ENCODE data around the gene PPP3CB. TPM values are rescaled to one million over a fixed set of nuclear protein-coding genes. Genes with fewer than 3 reads are reported as not detected.

PPP3CB gene
- total and polyA plus RNA-seq, 2 experiments from 2014 or later: 17.9 to 38.5 TPM

GRCh38 chr10:73486601-73487000 is 9.2 kb downstream of the PPP3CB start (continued):
- TF ChIP-seq, protein P1, sequence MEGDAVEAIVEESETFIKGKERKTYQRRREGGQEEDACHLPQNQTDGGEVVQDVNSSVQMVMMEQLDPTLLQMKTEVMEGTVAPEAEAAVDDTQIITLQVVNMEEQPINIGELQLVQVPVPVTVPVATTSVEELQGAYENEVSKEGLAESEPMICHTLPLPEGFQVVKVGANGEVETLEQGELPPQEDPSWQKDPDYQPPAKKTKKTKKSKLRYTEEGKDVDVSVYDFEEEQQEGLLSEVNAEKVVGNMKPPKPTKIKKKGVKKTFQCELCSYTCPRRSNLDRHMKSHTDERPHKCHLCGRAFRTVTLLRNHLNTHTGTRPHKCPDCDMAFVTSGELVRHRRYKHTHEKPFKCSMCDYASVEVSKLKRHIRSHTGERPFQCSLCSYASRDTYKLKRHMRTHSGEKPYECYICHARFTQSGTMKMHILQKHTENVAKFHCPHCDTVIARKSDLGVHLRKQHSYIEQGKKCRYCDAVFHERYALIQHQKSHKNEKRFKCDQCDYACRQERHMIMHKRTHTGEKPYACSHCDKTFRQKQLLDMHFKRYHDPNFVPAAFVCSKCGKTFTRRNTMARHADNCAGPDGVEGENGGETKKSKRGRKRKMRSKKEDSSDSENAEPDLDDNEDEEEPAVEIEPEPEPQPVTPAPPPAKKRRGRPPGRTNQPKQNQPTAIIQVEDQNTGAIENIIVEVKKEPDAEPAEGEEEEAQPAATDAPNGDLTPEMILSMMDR (conservative IDR thresholded peaks at IDR 0.05; ENCODE audit: low read depth in 2 of 2): no peak
- TF ChIP-seq EZH2phosphoT487 (IDR thresholded peaks at IDR 0.05; ENCODE audit: unreplicated experiment) (no peak), CREB1 (CRISPR knock-in tag; IDR thresholded peaks at IDR 0.05; ENCODE audit: low read depth) (no peak)

DNA sequence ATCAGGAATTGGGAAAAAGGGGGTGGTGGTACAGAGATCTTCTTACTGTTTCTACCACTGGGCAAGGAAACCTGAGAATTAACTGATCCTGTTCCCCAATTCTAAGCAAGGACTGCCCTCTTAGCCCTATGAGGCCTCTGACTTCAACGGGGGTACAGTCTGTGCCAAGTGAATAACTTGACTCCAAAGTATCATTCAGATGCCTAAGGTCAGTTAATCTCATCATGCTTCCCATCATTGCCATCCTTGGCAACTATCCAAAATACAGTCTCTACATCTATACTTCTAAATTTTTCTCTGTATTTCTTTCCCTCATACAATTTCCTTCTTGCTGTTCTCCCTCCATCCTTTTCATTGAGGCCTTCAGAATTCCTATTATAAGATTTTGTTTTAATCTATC is 10.5 kb downstream of the PPP3CB start:
- no peak overlapping the region for H2AFZ ChIP-seq
- H3K4me3 ChIP-seq: no peak overlapping the region
- DNase-seq (ENCODE audit: low spot score) (no peak), ATAC-seq (no peak)
- Mint-ChIP-seq H3K9me3 (no peaks in the 10 kb centered on the region; the same call in 2 of the 3 replicates), H3K36me3 (ENCODE audit: low read depth) (peaks cover 7% of the 10 kb centered on the region), H3K27ac (no peak overlapping the region), H3K27me3 (ENCODE audit: insufficient read depth, low read depth, poor library complexity) (peaks cover 1% of the 10 kb centered on the region), H3K4me1 (no peaks in the 10 kb centered on the region), H3K4me3 (no peak overlapping the region)
- TF ChIP-seq ZNF331 (CRISPR knock-in tag; IDR thresholded peaks at IDR 0.05; ENCODE audit: low read depth) (no peak), EZH2 (IDR thresholded peaks at IDR 0.05; ENCODE audit: low read depth, unreplicated experiment) (no peak), REST (IDR thresholded peaks at IDR 0.05; ENCODE audit: unreplicated experiment) (no peak)
- peaks cover 77% of the 10 kb centered on the region for H3K79me2 ChIP-seq (replicated peaks; ENCODE audit: insufficient read depth)
- H4K20me1 ChIP-seq (replicated peaks; ENCODE audit: insufficient read depth): 0 out of 2 replicates have a peak, but pooled peaks cover 3% of the 10 kb centered on the region
- H3K4me1 ChIP-seq (ENCODE audit: insufficient read depth): no peaks in the 10 kb centered on the region
- no peaks in the 10 kb centered on the region for H3K36me3 ChIP-seq (ENCODE audit: insufficient read depth)
- H3K27ac ChIP-seq (ENCODE audit: low read depth): peak overlapping the region; percentile 24; the same call in 1 of the 2 replicates
- no peaks in the 10 kb centered on the region for H3K9me2 ChIP-seq (ENCODE audit: insufficient read depth)
- H3K4me2 ChIP-seq: no peak overlapping the region
- H3K27me3 ChIP-seq (ENCODE audit: insufficient read depth): no peaks in the 10 kb centered on the region
- H3F3A ChIP-seq (replicated peaks; ENCODE audit: low read depth): no peaks in the 10 kb centered on the region

GRCh38 chr10:73480158-73480557 is 15.7 kb downstream of the PPP3CB start:
- Histone ChIP-seq H3K9me2 (ENCODE audit: insufficient read depth) (no peaks in the 10 kb centered on the region), H3K27me3 (ENCODE audit: insufficient read depth) (no peaks in the 10 kb centered on the region), H3F3A (replicated peaks; ENCODE audit: low read depth) (no peaks in the 10 kb centered on the region), H3K4me2 (no peak overlapping the region), H2AFZ (no peak overlapping the region), H3K79me2 (replicated peaks; ENCODE audit: insufficient read depth) (peaks cover 45% of the 10 kb centered on the region), H3K4me1 (ENCODE audit: insufficient read depth) (no peaks in the 10 kb centered on the region), H4K20me1 (replicated peaks; ENCODE audit: insufficient read depth) (no peaks in the 10 kb centered on the region), H3K36me3 (ENCODE audit: insufficient read depth) (peaks cover 4% of the 10 kb centered on the region; the same call in 1 of the 2 replicates), H3K4me3 (no peak overlapping the region), H3K27ac (ENCODE audit: low read depth) (no peak overlapping the region)
- peaks cover 15% of the 10 kb centered on the region for H3K36me3 Mint-ChIP-seq (ENCODE audit: low read depth)
- no peak overlapping the region for H3K4me3 Mint-ChIP-seq
- DNase-seq (ENCODE audit: low spot score): no peak
- no peaks in the 10 kb centered on the region; the same call in 2 of the 3 replicates for H3K9me3 Mint-ChIP-seq
- no peaks in the 10 kb centered on the region for H3K27me3 Mint-ChIP-seq (ENCODE audit: insufficient read depth, low read depth, poor library complexity)
- ATAC-seq: no peak
- no peaks in the 10 kb centered on the region for H3K4me1 Mint-ChIP-seq
- no peak overlapping the region for H3K27ac Mint-ChIP-seq
- TF ChIP-seq CREB1 (CRISPR knock-in tag; IDR thresholded peaks at IDR 0.05; ENCODE audit: low read depth): no peak
- no peak for TF ChIP-seq ZNF114 (CRISPR knock-in tag; IDR thresholded peaks at IDR 0.05)
- TF ChIP-seq, protein P2, sequence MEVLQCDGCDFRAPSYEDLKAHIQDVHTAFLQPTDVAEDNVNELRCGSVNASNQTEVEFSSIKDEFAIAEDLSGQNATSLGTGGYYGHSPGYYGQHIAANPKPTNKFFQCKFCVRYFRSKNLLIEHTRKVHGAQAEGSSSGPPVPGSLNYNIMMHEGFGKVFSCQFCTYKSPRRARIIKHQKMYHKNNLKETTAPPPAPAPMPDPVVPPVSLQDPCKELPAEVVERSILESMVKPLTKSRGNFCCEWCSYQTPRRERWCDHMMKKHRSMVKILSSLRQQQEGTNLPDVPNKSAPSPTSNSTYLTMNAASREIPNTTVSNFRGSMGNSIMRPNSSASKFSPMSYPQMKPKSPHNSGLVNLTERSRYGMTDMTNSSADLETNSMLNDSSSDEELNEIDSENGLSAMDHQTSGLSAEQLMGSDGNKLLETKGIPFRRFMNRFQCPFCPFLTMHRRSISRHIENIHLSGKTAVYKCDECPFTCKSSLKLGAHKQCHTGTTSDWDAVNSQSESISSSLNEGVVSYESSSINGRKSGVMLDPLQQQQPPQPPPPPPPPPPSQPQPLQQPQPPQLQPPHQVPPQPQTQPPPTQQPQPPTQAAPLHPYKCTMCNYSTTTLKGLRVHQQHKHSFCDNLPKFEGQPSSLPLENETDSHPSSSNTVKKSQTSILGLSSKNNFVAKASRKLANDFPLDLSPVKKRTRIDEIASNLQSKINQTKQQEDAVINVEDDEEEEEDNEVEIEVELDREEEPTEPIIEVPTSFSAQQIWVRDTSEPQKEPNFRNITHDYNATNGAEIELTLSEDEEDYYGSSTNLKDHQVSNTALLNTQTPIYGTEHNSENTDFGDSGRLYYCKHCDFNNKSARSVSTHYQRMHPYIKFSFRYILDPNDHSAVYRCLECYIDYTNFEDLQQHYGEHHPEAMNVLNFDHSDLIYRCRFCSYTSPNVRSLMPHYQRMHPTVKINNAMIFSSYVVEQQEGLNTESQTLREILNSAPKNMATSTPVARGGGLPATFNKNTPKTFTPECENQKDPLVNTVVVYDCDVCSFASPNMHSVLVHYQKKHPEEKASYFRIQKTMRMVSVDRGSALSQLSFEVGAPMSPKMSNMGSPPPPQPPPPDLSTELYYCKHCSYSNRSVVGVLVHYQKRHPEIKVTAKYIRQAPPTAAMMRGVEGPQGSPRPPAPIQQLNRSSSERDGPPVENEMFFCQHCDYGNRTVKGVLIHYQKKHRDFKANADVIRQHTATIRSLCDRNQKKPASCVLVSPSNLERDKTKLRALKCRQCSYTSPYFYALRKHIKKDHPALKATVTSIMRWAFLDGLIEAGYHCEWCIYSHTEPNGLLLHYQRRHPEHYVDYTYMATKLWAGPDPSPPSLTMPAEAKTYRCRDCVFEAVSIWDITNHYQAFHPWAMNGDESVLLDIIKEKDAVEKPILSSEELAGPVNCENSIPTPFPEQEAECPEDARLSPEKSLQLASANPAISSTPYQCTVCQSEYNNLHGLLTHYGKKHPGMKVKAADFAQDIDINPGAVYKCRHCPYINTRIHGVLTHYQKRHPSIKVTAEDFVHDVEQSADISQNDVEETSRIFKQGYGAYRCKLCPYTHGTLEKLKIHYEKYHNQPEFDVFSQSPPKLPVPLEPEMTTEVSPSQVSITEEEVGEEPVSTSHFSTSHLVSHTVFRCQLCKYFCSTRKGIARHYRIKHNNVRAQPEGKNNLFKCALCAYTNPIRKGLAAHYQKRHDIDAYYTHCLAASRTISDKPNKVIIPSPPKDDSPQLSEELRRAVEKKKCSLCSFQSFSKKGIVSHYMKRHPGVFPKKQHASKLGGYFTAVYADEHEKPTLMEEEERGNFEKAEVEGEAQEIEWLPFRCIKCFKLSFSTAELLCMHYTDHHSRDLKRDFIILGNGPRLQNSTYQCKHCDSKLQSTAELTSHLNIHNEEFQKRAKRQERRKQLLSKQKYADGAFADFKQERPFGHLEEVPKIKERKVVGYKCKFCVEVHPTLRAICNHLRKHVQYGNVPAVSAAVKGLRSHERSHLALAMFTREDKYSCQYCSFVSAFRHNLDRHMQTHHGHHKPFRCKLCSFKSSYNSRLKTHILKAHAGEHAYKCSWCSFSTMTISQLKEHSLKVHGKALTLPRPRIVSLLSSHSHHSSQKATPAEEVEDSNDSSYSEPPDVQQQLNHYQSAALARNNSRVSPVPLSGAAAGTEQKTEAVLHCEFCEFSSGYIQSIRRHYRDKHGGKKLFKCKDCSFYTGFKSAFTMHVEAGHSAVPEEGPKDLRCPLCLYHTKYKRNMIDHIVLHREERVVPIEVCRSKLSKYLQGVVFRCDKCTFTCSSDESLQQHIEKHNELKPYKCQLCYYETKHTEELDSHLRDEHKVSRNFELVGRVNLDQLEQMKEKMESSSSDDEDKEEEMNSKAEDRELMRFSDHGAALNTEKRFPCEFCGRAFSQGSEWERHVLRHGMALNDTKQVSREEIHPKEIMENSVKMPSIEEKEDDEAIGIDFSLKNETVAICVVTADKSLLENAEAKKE (CRISPR knock-in tag; IDR thresholded peaks at IDR 0.05): no peak

Data from GM23338 (cell line).